ENCODE measurements around the gene WAS. TPM values are rescaled to one million over a fixed set of nuclear protein-coding genes. Genes with fewer than 3 reads are reported as not detected.

WAS gene
- polyA plus RNA-seq, 3 donors: 22.8 to 159 (median 38.0) TPM

DNA sequence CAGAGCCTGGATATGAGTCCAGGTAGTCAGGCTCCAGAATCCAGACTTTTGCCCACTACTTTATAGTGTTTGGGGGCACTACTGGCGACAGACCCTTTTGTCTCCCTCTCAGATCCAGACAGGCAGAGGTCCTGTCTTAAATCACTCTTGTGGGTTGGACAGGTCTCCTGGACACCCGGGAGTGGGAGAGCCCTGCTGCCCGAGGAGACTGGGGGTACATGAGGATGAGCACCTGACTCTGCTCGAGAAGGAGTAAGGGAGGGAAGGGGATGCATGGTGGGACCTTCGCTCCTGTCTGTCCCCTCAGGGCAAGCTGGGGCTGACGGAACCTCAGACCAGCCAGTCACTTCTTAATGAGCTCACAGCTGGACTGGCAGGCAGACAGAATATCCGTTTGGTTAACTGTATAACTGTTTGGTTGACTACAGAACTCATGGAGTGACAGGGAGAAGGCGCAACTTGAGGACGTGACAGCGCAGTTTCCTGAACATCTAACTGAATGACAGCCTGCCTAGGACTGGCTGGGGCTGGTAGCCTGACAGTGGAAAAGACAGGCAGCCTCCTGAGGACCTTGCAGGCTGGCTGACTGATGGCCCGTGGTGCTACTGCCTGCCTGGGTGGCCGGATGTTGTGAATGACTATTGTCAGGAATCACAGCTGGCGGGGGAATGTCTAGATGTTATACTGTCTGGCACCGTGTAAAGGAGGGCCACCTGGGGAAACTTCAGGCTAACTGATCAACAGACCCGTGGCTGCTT is 11.4 kb downstream of the WAS start:
- H3K4me1 ChIP-seq (ENCODE audit: control insufficient read depth in 1 of 2, insufficient read depth in 2 of 2, low read length in 2 of 2): peaks cover 34 to 37% of the 10 kb centered on the region in 2 donors
- H3K27ac Mint-ChIP-seq: peak overlapping the region; percentile 95 to 100 (median 97)
- peaks cover 7 to 19% of the 10 kb centered on the region in 2 donors for H3K36me3 ChIP-seq (replicated peaks in 1 of 2; ENCODE audit: control insufficient read depth in 1 of 2, insufficient read depth in 2 of 2, low read length in 2 of 2)
- H3K9me3 ChIP-seq (replicated peaks in 1 of 2; ENCODE audit: control insufficient read depth in 1 of 2, insufficient read depth in 1 of 2, low read length in 2 of 2): no peaks in the 10 kb centered on the region
- peak overlapping the region; percentile 69 for H3K4me2 ChIP-seq (replicated peaks; ENCODE audit: extremely low read depth, low read length, poor library complexity, severe bottlenecking)
- H3K9ac ChIP-seq (ENCODE audit: insufficient read depth, low read length, poor library complexity, severe bottlenecking): peak overlapping the region; percentile 81
- H3K27ac ChIP-seq (ENCODE audit: low read depth in 1 of 2, low read length in 2 of 2): peak overlapping the region; percentile 95 to 96
- peaks cover 18 to 23% of the 10 kb centered on the region in 2 donors for H3K36me3 Mint-ChIP-seq
- H3K4me3 Mint-ChIP-seq: peak overlapping the region; percentile 82 to 94
- no peaks in the 10 kb centered on the region for H4K20me1 ChIP-seq (ENCODE audit: insufficient read depth, low read length)
- no peak overlapping the region for H3K4me3 ChIP-seq (replicated peaks in 1 of 3; ENCODE audit: low read depth in 2 of 3, low read length in 3 of 3)
- 23% methylated on average over 6 of the region's 15 CpGs for WGBS (ENCODE audit: insufficient coverage)
- peaks cover 0 to 9% (median 0%) of the 10 kb centered on the region in 7 donors for H3K9me3 Mint-ChIP-seq
- H3K27me3 Mint-ChIP-seq (ENCODE audit: low read depth in 3 of 3): peaks cover 0 to 6% (median 1%) of the 10 kb centered on the region in 3 donors
- H2AFZ ChIP-seq (ENCODE audit: insufficient read depth, low read depth, low read length, poor library complexity, severe bottlenecking): peak overlapping the region; percentile 24
- intact Hi-C loops (cut with micrococcal nuclease): loop anchor here (10.0 kb wide), 2 partner anchors 50 to 110 kb away; partner anchors contain the start of gene HDAC6 (in 1 of the 2)
- peak in 1 of 3 donors; percentile 8 for DNase-seq
- peaks cover 46% of the 10 kb centered on the region for H3K4me1 Mint-ChIP-seq
- H3K79me2 ChIP-seq (ENCODE audit: insufficient read depth, low read length): peaks cover 30% of the 10 kb centered on the region
- H3K27me3 ChIP-seq (ENCODE audit: control insufficient read depth in 2 of 2, insufficient read depth in 2 of 2, low read length in 2 of 2): no peaks in the 10 kb centered on the region
- TF ChIP-seq, protein P1, sequence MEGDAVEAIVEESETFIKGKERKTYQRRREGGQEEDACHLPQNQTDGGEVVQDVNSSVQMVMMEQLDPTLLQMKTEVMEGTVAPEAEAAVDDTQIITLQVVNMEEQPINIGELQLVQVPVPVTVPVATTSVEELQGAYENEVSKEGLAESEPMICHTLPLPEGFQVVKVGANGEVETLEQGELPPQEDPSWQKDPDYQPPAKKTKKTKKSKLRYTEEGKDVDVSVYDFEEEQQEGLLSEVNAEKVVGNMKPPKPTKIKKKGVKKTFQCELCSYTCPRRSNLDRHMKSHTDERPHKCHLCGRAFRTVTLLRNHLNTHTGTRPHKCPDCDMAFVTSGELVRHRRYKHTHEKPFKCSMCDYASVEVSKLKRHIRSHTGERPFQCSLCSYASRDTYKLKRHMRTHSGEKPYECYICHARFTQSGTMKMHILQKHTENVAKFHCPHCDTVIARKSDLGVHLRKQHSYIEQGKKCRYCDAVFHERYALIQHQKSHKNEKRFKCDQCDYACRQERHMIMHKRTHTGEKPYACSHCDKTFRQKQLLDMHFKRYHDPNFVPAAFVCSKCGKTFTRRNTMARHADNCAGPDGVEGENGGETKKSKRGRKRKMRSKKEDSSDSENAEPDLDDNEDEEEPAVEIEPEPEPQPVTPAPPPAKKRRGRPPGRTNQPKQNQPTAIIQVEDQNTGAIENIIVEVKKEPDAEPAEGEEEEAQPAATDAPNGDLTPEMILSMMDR (IDR thresholded peaks at IDR 0.05): no peak

DNA sequence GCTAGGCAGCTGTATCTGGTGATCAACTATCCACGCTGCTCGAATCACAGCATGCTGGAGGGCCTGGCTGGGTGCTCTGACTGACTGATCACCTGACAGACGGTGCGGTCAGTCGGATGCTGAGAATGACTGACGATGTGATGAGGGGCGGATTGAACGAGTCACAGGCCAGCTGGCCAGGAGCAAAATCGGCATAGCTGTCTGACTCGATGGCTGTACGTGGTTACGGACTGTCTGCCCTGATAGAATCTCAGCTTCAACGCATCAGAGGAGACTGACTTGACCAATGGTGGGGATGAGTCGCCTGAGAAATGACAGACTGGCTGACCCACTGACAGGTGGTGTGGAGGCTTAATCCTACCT is 11.9 kb downstream of the WAS start:
- Mint-ChIP-seq H3K4me3 (peak overlapping the region; percentile 82 to 94), H3K4me1 (peaks cover 46% of the 10 kb centered on the region), H3K27ac (peak overlapping the region; percentile 95 to 100 (median 97)), H3K36me3 (peaks cover 19% of the 10 kb centered on the region in 2 donors), H3K9me3 (peaks cover 0 to 9% (median 0%) of the 10 kb centered on the region in 7 donors), H3K27me3 (ENCODE audit: low read depth in 3 of 3) (peaks cover 0 to 6% (median 1%) of the 10 kb centered on the region in 3 donors)
- TF ChIP-seq, protein P1 (IDR thresholded peaks at IDR 0.05): no peak
- H3K4me1 ChIP-seq (ENCODE audit: control insufficient read depth in 1 of 2, insufficient read depth in 2 of 2, low read length in 2 of 2): peaks cover 34 to 37% of the 10 kb centered on the region in 2 donors
- H3K9me3 ChIP-seq (replicated peaks in 1 of 2; ENCODE audit: control insufficient read depth in 1 of 2, insufficient read depth in 1 of 2, low read length in 2 of 2): no peaks in the 10 kb centered on the region
- H3K79me2 ChIP-seq (ENCODE audit: insufficient read depth, low read length): peaks cover 34% of the 10 kb centered on the region
- 67% methylated on average over 10 of the region's 14 CpGs for WGBS (ENCODE audit: insufficient coverage)
- no peaks in the 10 kb centered on the region for H3K27me3 ChIP-seq (ENCODE audit: control insufficient read depth in 2 of 2, insufficient read depth in 2 of 2, low read length in 2 of 2)
- H2AFZ ChIP-seq (ENCODE audit: insufficient read depth, low read depth, low read length, poor library complexity, severe bottlenecking): peak overlapping the region; percentile 24
- intact Hi-C loops (cut with micrococcal nuclease): loop anchor here (10.0 kb wide), 2 partner anchors 51 to 109 kb away; partner anchors contain the start of gene HDAC6 (in 1 of the 2)
- H4K20me1 ChIP-seq (ENCODE audit: insufficient read depth, low read length): no peaks in the 10 kb centered on the region
- H3K4me3 ChIP-seq (replicated peaks in 1 of 3; ENCODE audit: low read depth in 2 of 3, low read length in 3 of 3): peak overlapping the region; percentile 42 to 76 (median 63)
- H3K9ac ChIP-seq (ENCODE audit: insufficient read depth, low read length, poor library complexity, severe bottlenecking): peak overlapping the region; percentile 81
- H3K36me3 ChIP-seq (replicated peaks in 1 of 2; ENCODE audit: control insufficient read depth in 1 of 2, insufficient read depth in 2 of 2, low read length in 2 of 2): peaks cover 7 to 19% of the 10 kb centered on the region in 2 donors
- peak overlapping the region; percentile 95 to 96 for H3K27ac ChIP-seq (ENCODE audit: low read depth in 1 of 2, low read length in 2 of 2)
- peak overlapping the region; percentile 69 for H3K4me2 ChIP-seq (replicated peaks; ENCODE audit: extremely low read depth, low read length, poor library complexity, severe bottlenecking)
- peak; percentile 45 to 61 (median 54) for DNase-seq

All from CD14-positive monocyte (primary cell).